Adrenal gland (tissue), 5 donors: ENCODE results near the gene UGT1A6.

Experiments
- POLR2A ChIP-seq, 2 donors: fragments of 450-650 bp; IDR thresholded peaks; one replicate each; pipeline ENCODE4 v1.6.1; 2017; ENCODE audit warnings: antibody characterized with exemption in 2 of 2, mild to moderate bottlenecking in 2 of 2, moderate library complexity in 1 of 2
- TF ChIP-seq, protein P1 (sequence below), 6 experiments: fragments of 450-650 bp in 4 of 6; fragments of 200-600 bp in 2 of 6; sonication (generic) in 1 of 6; IDR thresholded peaks; 1 replicate in 5 of 6; 2 replicates in 1 of 6; pipeline versions ENCODE4 v1.5.1 to v1.8.0; 2016 to 2021; ENCODE audit warnings: antibody characterized with exemption in 6 of 6, mild to moderate bottlenecking in 2 of 6, moderate library complexity in 1 of 6
- donor health status: DM: no; HTN: no; CAD: no.

DNA sequence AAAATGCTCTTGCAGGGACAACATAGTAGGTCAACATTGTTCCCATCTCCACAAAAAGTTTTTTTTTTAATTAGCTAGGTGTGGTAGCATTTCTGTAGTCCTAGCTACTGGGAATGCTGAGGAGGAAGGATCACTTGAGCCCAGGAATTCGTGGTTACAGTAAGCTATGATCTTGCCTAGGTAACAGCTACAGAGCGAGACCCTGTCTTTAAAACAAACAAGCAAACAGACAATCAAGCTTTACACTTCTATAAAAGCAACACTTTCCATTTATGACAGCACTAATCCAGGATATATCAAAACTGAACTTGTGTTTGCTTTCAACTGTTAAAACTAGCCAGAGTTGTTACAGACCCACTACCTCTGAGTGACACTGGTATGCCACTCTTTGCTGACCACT is 48.2 kb downstream of the UGT1A6 start:
- TF ChIP-seq, protein P1, sequence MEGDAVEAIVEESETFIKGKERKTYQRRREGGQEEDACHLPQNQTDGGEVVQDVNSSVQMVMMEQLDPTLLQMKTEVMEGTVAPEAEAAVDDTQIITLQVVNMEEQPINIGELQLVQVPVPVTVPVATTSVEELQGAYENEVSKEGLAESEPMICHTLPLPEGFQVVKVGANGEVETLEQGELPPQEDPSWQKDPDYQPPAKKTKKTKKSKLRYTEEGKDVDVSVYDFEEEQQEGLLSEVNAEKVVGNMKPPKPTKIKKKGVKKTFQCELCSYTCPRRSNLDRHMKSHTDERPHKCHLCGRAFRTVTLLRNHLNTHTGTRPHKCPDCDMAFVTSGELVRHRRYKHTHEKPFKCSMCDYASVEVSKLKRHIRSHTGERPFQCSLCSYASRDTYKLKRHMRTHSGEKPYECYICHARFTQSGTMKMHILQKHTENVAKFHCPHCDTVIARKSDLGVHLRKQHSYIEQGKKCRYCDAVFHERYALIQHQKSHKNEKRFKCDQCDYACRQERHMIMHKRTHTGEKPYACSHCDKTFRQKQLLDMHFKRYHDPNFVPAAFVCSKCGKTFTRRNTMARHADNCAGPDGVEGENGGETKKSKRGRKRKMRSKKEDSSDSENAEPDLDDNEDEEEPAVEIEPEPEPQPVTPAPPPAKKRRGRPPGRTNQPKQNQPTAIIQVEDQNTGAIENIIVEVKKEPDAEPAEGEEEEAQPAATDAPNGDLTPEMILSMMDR (IDR thresholded peaks at IDR 0.05): no peak
- no peak for TF ChIP-seq POLR2A (IDR thresholded peaks at IDR 0.05)
